HCT116 (cell line): ENCODE data around the gene GRID2.

Experiments used
- POLR2A ChIP-seq: IDR thresholded peaks from 2 replicates; pipeline ENCODE4 v1.7.0; 2011; ENCODE audit warnings: borderline replicate concordance; ENCODE audit not compliant: insufficient read depth, insufficient read length; ENCODE audit errors: extremely low read depth
- POLR2AphosphoS5 ChIP-seq: IDR thresholded peaks from 2 replicates; pipeline ENCODE4 v1.6.1; 2011; ENCODE audit warnings: mild to moderate bottlenecking, low read depth, low read length, moderate library complexity
- TF ChIP-seq, protein P1 (sequence below), 3 experiments: fragments of 200-600 bp in 1 of 3; sonication (generic) in 1 of 3; IDR thresholded peaks in 2 of 3; conservative IDR thresholded peaks in 1 of 3; 2 replicates each; pipeline ENCODE4 v1.5.1; 2012 to 2017; ENCODE audit warnings: low read depth in 2 of 3, low read length in 2 of 3, antibody characterized with exemption in 1 of 3, borderline replicate concordance in 1 of 3, control low read depth in 1 of 3, mild to moderate bottlenecking in 1 of 3, mixed read lengths in 1 of 3, mixed run types in 1 of 3, moderate library complexity in 1 of 3; ENCODE audit not compliant: insufficient read depth in 1 of 3
- TF ChIP-seq, protein P2 (sequence below): IDR thresholded peaks from 2 replicates; pipeline ENCODE4 v1.6.1; 2012; ENCODE audit warnings: low read depth

DNA sequence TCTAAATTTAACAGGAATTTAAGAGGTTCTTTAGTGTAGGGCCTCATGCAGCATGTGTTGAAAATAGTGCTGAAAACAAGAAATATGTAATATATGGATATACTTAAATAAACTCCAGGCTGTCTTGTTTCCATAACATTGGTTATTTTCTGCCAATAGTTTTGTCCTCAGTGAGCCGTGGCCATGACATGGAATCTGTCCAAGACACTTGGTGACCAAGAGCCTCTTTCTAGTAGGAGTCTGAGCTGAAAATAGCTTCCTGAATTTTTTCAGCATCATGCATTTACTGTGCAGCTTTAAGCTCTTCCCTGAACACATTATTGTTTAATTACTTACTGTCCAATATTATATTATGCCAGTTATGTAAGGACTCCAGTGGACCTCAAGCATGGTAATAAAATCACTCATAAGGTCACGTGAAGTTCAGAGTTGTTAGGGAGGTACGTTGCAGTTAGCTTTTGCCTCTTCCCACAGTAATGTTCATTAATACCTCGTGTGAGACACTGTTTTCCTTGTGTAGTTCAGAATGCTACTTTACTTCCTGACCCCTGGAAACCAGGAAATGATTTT, 488.2 kb downstream of the GRID2 start:
- TF ChIP-seq POLR2A (no peak), POLR2AphosphoS5 (no peak)
- TF ChIP-seq, protein P1, sequence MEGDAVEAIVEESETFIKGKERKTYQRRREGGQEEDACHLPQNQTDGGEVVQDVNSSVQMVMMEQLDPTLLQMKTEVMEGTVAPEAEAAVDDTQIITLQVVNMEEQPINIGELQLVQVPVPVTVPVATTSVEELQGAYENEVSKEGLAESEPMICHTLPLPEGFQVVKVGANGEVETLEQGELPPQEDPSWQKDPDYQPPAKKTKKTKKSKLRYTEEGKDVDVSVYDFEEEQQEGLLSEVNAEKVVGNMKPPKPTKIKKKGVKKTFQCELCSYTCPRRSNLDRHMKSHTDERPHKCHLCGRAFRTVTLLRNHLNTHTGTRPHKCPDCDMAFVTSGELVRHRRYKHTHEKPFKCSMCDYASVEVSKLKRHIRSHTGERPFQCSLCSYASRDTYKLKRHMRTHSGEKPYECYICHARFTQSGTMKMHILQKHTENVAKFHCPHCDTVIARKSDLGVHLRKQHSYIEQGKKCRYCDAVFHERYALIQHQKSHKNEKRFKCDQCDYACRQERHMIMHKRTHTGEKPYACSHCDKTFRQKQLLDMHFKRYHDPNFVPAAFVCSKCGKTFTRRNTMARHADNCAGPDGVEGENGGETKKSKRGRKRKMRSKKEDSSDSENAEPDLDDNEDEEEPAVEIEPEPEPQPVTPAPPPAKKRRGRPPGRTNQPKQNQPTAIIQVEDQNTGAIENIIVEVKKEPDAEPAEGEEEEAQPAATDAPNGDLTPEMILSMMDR (IDR thresholded peaks at IDR 0.05 in 2 of 3, conservative IDR thresholded peaks at IDR 0.05 in 1 of 3; ENCODE audit: borderline replicate concordance in 1 of 3, insufficient read depth in 1 of 3, low read depth in 2 of 3, low read length in 2 of 3): no peak
- TF ChIP-seq, protein P2, sequence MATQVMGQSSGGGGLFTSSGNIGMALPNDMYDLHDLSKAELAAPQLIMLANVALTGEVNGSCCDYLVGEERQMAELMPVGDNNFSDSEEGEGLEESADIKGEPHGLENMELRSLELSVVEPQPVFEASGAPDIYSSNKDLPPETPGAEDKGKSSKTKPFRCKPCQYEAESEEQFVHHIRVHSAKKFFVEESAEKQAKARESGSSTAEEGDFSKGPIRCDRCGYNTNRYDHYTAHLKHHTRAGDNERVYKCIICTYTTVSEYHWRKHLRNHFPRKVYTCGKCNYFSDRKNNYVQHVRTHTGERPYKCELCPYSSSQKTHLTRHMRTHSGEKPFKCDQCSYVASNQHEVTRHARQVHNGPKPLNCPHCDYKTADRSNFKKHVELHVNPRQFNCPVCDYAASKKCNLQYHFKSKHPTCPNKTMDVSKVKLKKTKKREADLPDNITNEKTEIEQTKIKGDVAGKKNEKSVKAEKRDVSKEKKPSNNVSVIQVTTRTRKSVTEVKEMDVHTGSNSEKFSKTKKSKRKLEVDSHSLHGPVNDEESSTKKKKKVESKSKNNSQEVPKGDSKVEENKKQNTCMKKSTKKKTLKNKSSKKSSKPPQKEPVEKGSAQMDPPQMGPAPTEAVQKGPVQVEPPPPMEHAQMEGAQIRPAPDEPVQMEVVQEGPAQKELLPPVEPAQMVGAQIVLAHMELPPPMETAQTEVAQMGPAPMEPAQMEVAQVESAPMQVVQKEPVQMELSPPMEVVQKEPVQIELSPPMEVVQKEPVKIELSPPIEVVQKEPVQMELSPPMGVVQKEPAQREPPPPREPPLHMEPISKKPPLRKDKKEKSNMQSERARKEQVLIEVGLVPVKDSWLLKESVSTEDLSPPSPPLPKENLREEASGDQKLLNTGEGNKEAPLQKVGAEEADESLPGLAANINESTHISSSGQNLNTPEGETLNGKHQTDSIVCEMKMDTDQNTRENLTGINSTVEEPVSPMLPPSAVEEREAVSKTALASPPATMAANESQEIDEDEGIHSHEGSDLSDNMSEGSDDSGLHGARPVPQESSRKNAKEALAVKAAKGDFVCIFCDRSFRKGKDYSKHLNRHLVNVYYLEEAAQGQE: no peak
